ENCODE results near the gene JARID2. TPM values are rescaled to one million over a fixed set of nuclear protein-coding genes. Genes with fewer than 3 reads are reported as not detected.
A peak's percentile ranks its signal among the peaks of the same experiment; 100 is the strongest.

JARID2 gene
- total and polyA plus RNA-seq, 2 of the 4 experiments (the other 2 are of a cell fraction) = 9.6 to 12.9 TPM

- no peaks in the 10 kb centered on the region for H3K27me3 ChIP-seq (ENCODE audit: control insufficient read depth, insufficient read depth, low read length)
- H3K9me1 ChIP-seq (ENCODE audit: insufficient read depth, low read length) = peaks cover 7% of the 10 kb centered on the region; the same call in 1 of the 2 replicates
- H2BK15ac ChIP-seq (ENCODE audit: low read depth, low read length) = no peak overlapping the region
- peak overlapping the region; percentile 84 for H3K4me2 ChIP-seq (ENCODE audit: low read depth, low read length)
- H2AK9ac ChIP-seq (replicated peaks; ENCODE audit: low read depth, low read length, poor library complexity) = no peak overlapping the region
- no CpG with 5 or more reads among the region's 8 CpGs for WGBS, 2 experiments (ENCODE audit: extremely low coverage in 2 of 2, insufficient read length in 1 of 2)
- DNase-seq (peak; percentile 56), ATAC-seq (ENCODE audit: low read depth) (peak; percentile 68)
- H3K18ac ChIP-seq (ENCODE audit: low read depth, low read length) = peak overlapping the region; percentile 5; the same call in 1 of the 2 replicates
- no peak overlapping the region for H4K8ac ChIP-seq (ENCODE audit: low read depth in 2 of 2, low read length in 2 of 2)
- POLR2A ChIA-PET (ENCODE audit: unreplicated experiment) = interaction anchor here (0.6 kb wide), 1 partner anchor 298 kb away, joined by 5 read pairs; no protein-coding TSS in a partner anchor
- no peak overlapping the region for H3K9ac ChIP-seq (ENCODE audit: low read depth, low read length)
- intact Hi-C loops (cut with micrococcal nuclease) (no loop called here), in situ Hi-C loops (cut with MboI; ENCODE audit: low sequenced_read_pairs) (no loop called here), dilution Hi-C loops (cut with HindIII; ENCODE audit: low sequenced_read_pairs, unreplicated experiment) (no loop called here)
- peaks cover 70% of the 10 kb centered on the region for H4K20me1 ChIP-seq (ENCODE audit: insufficient read depth, low read length)
- peak overlapping the region; percentile 31; the same call in 1 of the 2 replicates for H3K27ac ChIP-seq (ENCODE audit: insufficient read depth, low read length)
- H3K4me1 ChIP-seq (ENCODE audit: control insufficient read depth, insufficient read depth, low read length) = peaks cover 14% of the 10 kb centered on the region
- H3K4ac ChIP-seq (ENCODE audit: low read depth, low read length) = no peak overlapping the region
- no peak overlapping the region for H3K56ac ChIP-seq (ENCODE audit: extremely low read depth, insufficient read depth, low read length)
- no TSS peak for BruUV-seq (replicated peaks)
- no peak overlapping the region for H2BK20ac ChIP-seq (ENCODE audit: low read depth, low read length)
- TF ChIP-seq BHLHE40 (IDR thresholded peaks at IDR 0.05; ENCODE audit: low read depth, low read length) (no peak), MAZ (IDR thresholded peaks at IDR 0.05; ENCODE audit: borderline replicate concordance, low read depth, low read length) (no peak), RAD21 (IDR thresholded peaks at IDR 0.05; ENCODE audit: low read length) (no peak)
- no peak overlapping the region for H4K91ac ChIP-seq (ENCODE audit: insufficient read depth, low read depth, low read length)
- H2AFZ ChIP-seq (replicated peaks; ENCODE audit: low read length, poor library complexity) = no peak overlapping the region
- no peak overlapping the region for H2AK5ac ChIP-seq (ENCODE audit: low read depth, low read length)
- H3K4me3 ChIP-seq (ENCODE audit: insufficient read depth, low read depth, low read length) = no peak overlapping the region
- H3K14ac ChIP-seq (replicated peaks; ENCODE audit: low read depth, low read length) = no peak overlapping the region
- peaks cover 2% of the 10 kb centered on the region for H3K36me3 ChIP-seq (ENCODE audit: control insufficient read depth, insufficient read depth, low read length)
- no peaks in the 10 kb centered on the region for H3K9me3 ChIP-seq (ENCODE audit: control insufficient read depth, insufficient read depth, low read length)
- no peak overlapping the region for H2BK120ac ChIP-seq (ENCODE audit: low read depth, low read length)
- CTCF ChIA-PET = interaction anchor here (1.6 kb wide), 1 partner anchor 19 kb away, joined by 5 read pairs; no protein-coding TSS in a partner anchor
- no peak overlapping the region for H2BK5ac ChIP-seq (ENCODE audit: low read depth, low read length, poor library complexity, severe bottlenecking)
- H3K79me1 ChIP-seq (ENCODE audit: low read depth in 1 of 2, low read length in 2 of 2) = peaks cover 31 to 76% of the 10 kb centered on the region in 2 experiments; a peak in 3 of 4 replicates
- H3K23ac ChIP-seq (ENCODE audit: low read depth, low read length) = no peak overlapping the region
- H4K5ac ChIP-seq (ENCODE audit: low read depth, low read length) = no peak overlapping the region
Measured at GRCh38 chr6:15462717-15463525, 217.1 kb downstream of the JARID2 start.
